Liver (tissue), 9 donors: ENCODE measurements around the gene ATP2B3. TPM values are rescaled to one million over a fixed set of nuclear protein-coding genes. Genes with fewer than 3 reads are reported as not detected.

Experiments
- DNase-seq: peaks from one replicate; pipeline ENCODE4 v3.0.0-alpha.2; 2017; ENCODE audit warnings: low spot score
- H3K27ac ChIP-seq, 2 donors: one replicate each; pipeline ENCODE4 v1.7.0; 2013; ENCODE audit warnings: inconsistent platforms in 2 of 2, low read length in 2 of 2, control low read depth in 1 of 2, low read depth in 1 of 2, mild to moderate bottlenecking in 1 of 2
- H3K27me3 ChIP-seq, 4 donors: one replicate each; pipeline versions ENCODE4 v1.6.1 to v1.7.0; 2013; ENCODE audit warnings: low read length in 3 of 4, inconsistent platforms in 1 of 4, mild to moderate bottlenecking in 1 of 4, moderate library complexity in 1 of 4; ENCODE audit not compliant: control insufficient read depth in 4 of 4, insufficient read depth in 4 of 4
- H3K36me3 ChIP-seq, 4 donors: one replicate each; pipeline versions ENCODE4 v1.6.1 to v1.7.0; 2013; ENCODE audit warnings: low read length in 3 of 4, mild to moderate bottlenecking in 3 of 4, low read depth in 1 of 4, moderate library complexity in 1 of 4; ENCODE audit not compliant: control insufficient read depth in 4 of 4, insufficient read depth in 3 of 4
- H3K4me1 ChIP-seq, 4 donors: one replicate each; pipeline versions ENCODE4 v1.6.1 to v1.7.0; 2013; ENCODE audit warnings: low read length in 3 of 4, mild to moderate bottlenecking in 3 of 4, moderate library complexity in 1 of 4; ENCODE audit not compliant: control insufficient read depth in 4 of 4, insufficient read depth in 4 of 4
- H3K4me3 ChIP-seq, 3 donors: one replicate each; pipeline versions ENCODE4 v1.6.1 to v1.7.0; 2013; ENCODE audit warnings: low read length in 3 of 3, control low read depth in 1 of 3, low read depth in 1 of 3, mild to moderate bottlenecking in 1 of 3
- H3K9ac ChIP-seq, 2 donors: one replicate each; pipeline ENCODE4 v1.7.0; 2013; ENCODE audit warnings: low read length in 2 of 2, mild to moderate bottlenecking in 2 of 2, moderate library complexity in 2 of 2, control low read depth in 1 of 2, low read depth in 1 of 2
- H3K9me3 ChIP-seq, 4 donors: one replicate each; pipeline versions ENCODE4 v1.6.1 to v1.7.0; 2013; ENCODE audit warnings: low read length in 3 of 4; ENCODE audit not compliant: control insufficient read depth in 4 of 4
- EGR1 ChIP-seq, 2 donors: IDR thresholded peaks; 2 replicates each; pipeline ENCODE4 v1.6.1; 2016 to 2018; ENCODE audit warnings: antibody characterized with exemption in 2 of 2, low read depth in 2 of 2
- FOXA1 ChIP-seq: IDR thresholded peaks from 2 replicates; pipeline ENCODE4 v1.6.1; 2016; ENCODE audit warnings: antibody characterized with exemption
- FOXA2 ChIP-seq: IDR thresholded peaks from 2 replicates; pipeline ENCODE4 v1.6.1; 2016; ENCODE audit warnings: antibody characterized with exemption
- GABPA ChIP-seq, 2 donors: IDR thresholded peaks in 1 of 2; conservative IDR thresholded peaks in 1 of 2; 2 replicates each; pipeline ENCODE4 v1.6.1; 2016; ENCODE audit warnings: antibody characterized with exemption in 2 of 2, mild to moderate bottlenecking in 1 of 2, moderate library complexity in 1 of 2
- HNF4A ChIP-seq, 2 donors: conservative IDR thresholded peaks; 2 replicates each; pipeline ENCODE4 v1.6.1; 2016; ENCODE audit warnings: antibody characterized with exemption in 2 of 2, mild to moderate bottlenecking in 2 of 2
- HNF4G ChIP-seq: IDR thresholded peaks from 2 replicates; pipeline ENCODE4 v1.6.1; 2016; ENCODE audit warnings: antibody characterized with exemption
- JUND ChIP-seq, 2 donors: IDR thresholded peaks; 2 replicates each; pipeline ENCODE4 v1.6.1; 2016; ENCODE audit warnings: antibody characterized with exemption in 2 of 2
- NR2F2 ChIP-seq: IDR thresholded peaks from 2 replicates; pipeline ENCODE4 v1.6.1; 2016; ENCODE audit warnings: antibody characterized with exemption
- RAD21 ChIP-seq, 2 donors: IDR thresholded peaks; 2 replicates each; pipeline ENCODE4 v1.6.1; 2016; ENCODE audit warnings: antibody characterized with exemption in 2 of 2, mild to moderate bottlenecking in 2 of 2
- RXRA ChIP-seq, 2 donors: IDR thresholded peaks; 2 replicates each; pipeline ENCODE4 v1.6.1; 2017 to 2018; ENCODE audit warnings: antibody characterized with exemption in 2 of 2, mild to moderate bottlenecking in 1 of 2
- SP1 ChIP-seq: IDR thresholded peaks from 2 replicates; pipeline ENCODE4 v1.6.1; 2018; ENCODE audit warnings: antibody characterized with exemption, mild to moderate bottlenecking
- TAF1 ChIP-seq: conservative IDR thresholded peaks from 2 replicates; pipeline ENCODE4 v1.6.1; 2016; ENCODE audit warnings: antibody characterized with exemption, mild to moderate bottlenecking
- YY1 ChIP-seq: IDR thresholded peaks from 2 replicates; pipeline ENCODE4 v1.6.1; 2016; ENCODE audit warnings: antibody characterized with exemption, mild to moderate bottlenecking
- WGBS: extraction: QIAGEN DNeasy Blood & Tissue Kit; methylation state at CpG from one replicate; pipeline ENCODE4 v1.1.7; 2013; 5-methylcytosine and 5-hydroxymethylcytosine counted together
- polyA plus RNA-seq, 2 donors: library from polyadenylated mRNA; stranded (reverse) in 1 of 2; unstranded in 1 of 2; fragments of 200-250 nt in 1 of 2; fragments of >200 nt in 1 of 2; fragmentation: Nextera tagmentation in 1 of 2; extraction: Ambion mirVana in 1 of 2; gene quantifications; one replicate each; pipeline versions ENCODE4 v1.2.1 to v1.2.3, GENCODE V29; 2013 to 2015
- total RNA-seq, 2 donors: library from RNA; depleted of rRNA; stranded (reverse); fragments of >200 nt; gene quantifications; one replicate each; pipeline ENCODE4 v1.2.3, GENCODE V29; 2014
- TF ChIP-seq, protein P1 (sequence below): IDR thresholded peaks from 2 replicates; pipeline ENCODE4 v1.6.1; 2016; ENCODE audit warnings: antibody characterized with exemption, mild to moderate bottlenecking
- TF ChIP-seq, protein P2 (sequence below): IDR thresholded peaks from 2 replicates; pipeline ENCODE4 v1.6.1; 2016; ENCODE audit warnings: antibody characterized with exemption
- TF ChIP-seq, protein P3 (sequence below): fragments of 150-350 bp; IDR thresholded peaks from 2 replicates; pipeline ENCODE4 v1.5.1; 2017; ENCODE audit warnings: improper control_type of control experiment, low read depth, low read length; ENCODE audit not compliant: missing input control
- TF ChIP-seq, protein P4 (sequence below): IDR thresholded peaks from 2 replicates; pipeline ENCODE4 v1.6.1; 2016; ENCODE audit warnings: antibody characterized with exemption
- TF ChIP-seq, protein P5 (sequence below): IDR thresholded peaks from 2 replicates; pipeline ENCODE4 v1.6.1; 2016; ENCODE audit warnings: antibody characterized with exemption
- donor health status: healthy.
- donor health status: healthy.
- donor health status: healthy.
- donor health status: healthy.
- donor health status: healthy.

ATP2B3 gene
- total and polyA plus RNA-seq, 4 donors = not detected

DNA sequence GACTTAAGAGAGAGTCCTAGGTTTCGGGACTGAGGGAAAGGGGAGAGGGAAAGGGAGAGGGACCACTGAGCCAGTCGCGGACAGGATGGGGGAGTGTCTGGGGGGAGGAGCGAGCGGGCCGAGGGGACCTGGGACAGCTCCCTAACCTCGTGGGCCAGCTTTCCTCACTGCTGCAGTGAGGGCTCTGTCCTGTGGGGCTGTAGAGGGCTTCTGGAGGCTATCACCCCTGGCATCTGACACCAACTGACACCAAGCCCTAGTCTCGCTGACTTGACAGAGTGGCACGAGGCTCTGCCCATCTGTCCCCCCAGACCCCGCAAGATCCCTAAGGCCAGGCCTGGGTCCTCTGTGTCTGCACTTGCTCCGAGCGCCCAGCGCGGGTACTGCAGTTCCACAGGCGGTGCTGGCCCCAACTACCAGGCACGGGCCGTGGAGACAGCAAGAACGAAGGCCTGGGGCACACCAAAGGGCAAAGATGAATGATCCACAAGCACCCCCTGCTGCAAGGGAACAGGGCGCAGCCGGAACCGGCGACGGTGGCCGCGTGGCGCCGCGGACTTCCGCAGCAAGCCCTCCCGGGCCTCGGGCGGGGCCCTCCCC, 47.5 kb upstream of the ATP2B3 start:
- peaks cover 0 to under 1% (median 0%) of the 10 kb centered on the region in 4 donors for H3K36me3 ChIP-seq
- WGBS = 2% methylated on average over 32 of the region's 32 CpGs
- DNase-seq = no peak
- peak overlapping the region in 1 of 2 donors; percentile 26 for H3K9ac ChIP-seq
- no peaks in the 10 kb centered on the region for H3K27me3 ChIP-seq
- no peaks in the 10 kb centered on the region for H3K9me3 ChIP-seq
- peak overlapping the region; percentile 65 to 69 (median 69) for H3K4me3 ChIP-seq
- TF ChIP-seq, protein P1, sequence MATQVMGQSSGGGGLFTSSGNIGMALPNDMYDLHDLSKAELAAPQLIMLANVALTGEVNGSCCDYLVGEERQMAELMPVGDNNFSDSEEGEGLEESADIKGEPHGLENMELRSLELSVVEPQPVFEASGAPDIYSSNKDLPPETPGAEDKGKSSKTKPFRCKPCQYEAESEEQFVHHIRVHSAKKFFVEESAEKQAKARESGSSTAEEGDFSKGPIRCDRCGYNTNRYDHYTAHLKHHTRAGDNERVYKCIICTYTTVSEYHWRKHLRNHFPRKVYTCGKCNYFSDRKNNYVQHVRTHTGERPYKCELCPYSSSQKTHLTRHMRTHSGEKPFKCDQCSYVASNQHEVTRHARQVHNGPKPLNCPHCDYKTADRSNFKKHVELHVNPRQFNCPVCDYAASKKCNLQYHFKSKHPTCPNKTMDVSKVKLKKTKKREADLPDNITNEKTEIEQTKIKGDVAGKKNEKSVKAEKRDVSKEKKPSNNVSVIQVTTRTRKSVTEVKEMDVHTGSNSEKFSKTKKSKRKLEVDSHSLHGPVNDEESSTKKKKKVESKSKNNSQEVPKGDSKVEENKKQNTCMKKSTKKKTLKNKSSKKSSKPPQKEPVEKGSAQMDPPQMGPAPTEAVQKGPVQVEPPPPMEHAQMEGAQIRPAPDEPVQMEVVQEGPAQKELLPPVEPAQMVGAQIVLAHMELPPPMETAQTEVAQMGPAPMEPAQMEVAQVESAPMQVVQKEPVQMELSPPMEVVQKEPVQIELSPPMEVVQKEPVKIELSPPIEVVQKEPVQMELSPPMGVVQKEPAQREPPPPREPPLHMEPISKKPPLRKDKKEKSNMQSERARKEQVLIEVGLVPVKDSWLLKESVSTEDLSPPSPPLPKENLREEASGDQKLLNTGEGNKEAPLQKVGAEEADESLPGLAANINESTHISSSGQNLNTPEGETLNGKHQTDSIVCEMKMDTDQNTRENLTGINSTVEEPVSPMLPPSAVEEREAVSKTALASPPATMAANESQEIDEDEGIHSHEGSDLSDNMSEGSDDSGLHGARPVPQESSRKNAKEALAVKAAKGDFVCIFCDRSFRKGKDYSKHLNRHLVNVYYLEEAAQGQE = peak; percentile 87
- TF ChIP-seq FOXA2 = no peak
- peaks cover 2 to 15% (median 6%) of the 10 kb centered on the region in 4 donors for H3K4me1 ChIP-seq
- peak overlapping the region in 1 of 2 donors; percentile 50 for H3K27ac ChIP-seq

DNA sequence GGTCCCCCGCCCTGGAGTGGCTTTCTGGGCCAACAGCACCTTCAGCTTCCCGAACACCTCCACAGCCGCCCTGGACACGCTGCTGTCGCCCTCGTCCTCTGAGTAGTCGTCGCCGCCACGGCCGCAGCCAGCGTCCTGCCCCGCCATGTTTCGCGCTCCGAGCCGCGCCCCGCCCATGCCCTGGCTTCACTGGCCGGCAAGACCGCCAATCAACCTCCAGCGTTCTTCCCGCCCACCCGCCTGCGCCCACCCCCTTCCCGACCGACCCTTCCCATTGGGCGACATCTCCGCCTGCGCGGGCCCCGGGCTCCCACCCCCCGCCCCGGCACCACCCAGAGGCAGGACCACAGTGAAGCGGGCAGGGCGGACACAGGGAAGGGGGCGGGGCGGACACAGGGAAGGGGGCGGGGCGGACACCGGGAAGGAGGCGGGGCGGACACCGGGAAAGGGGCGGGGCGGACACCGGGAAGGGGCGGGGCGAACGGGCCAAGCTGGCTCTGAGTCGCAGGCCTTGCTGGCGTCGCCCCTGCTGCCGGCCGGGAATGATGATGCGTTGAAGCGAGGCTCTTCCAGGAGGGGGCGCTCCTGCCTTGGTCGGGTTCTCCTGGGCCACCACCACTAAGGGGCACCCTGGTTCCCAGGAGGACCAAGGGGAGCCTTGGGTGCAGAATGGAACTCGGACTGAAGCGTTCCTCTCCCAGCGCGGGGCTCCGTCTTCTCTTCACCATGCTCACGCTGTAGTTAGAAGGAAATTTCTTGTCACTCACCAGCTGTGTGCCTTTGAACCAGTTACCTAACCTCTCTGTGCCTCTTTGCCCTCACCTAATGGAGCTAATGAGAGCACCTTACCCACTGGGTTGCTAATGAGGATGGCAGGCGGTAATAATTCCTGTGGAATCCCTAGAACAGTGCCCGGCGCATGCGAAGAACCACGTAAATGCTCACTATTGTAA, 46.8 kb upstream of the ATP2B3 start, which contains the start of gene HAUS7:
Gene HAUS7 (minus strand): TSS at position 166 of the 953 bp plus-strand sequence. CDS start 19 bp downstream, at position 147.
- H3K4me3 ChIP-seq = peak within 1 kb of the TSS; percentile 65 to 69 (median 69)
- peak within 1 kb of the TSS in 1 of 2 donors; percentile 26 for H3K9ac ChIP-seq
- H3K27me3 ChIP-seq = no peaks in the 10 kb centered on the region
- no peaks in the 10 kb centered on the region for H3K9me3 ChIP-seq
- TF ChIP-seq RAD21 (IDR thresholded peaks at IDR 0.05) = peak; percentile 69 to 74
- no peak for TF ChIP-seq TAF1
- TF ChIP-seq YY1 = peak; percentile 66
- no peak for TF ChIP-seq HNF4G
- TF ChIP-seq, protein P1 = no peak
- TF ChIP-seq GABPA (IDR thresholded peaks at IDR 0.05 in 1 of 2, conservative IDR thresholded peaks at IDR 0.05 in 1 of 2) = no peak
- TF ChIP-seq, protein P2, sequence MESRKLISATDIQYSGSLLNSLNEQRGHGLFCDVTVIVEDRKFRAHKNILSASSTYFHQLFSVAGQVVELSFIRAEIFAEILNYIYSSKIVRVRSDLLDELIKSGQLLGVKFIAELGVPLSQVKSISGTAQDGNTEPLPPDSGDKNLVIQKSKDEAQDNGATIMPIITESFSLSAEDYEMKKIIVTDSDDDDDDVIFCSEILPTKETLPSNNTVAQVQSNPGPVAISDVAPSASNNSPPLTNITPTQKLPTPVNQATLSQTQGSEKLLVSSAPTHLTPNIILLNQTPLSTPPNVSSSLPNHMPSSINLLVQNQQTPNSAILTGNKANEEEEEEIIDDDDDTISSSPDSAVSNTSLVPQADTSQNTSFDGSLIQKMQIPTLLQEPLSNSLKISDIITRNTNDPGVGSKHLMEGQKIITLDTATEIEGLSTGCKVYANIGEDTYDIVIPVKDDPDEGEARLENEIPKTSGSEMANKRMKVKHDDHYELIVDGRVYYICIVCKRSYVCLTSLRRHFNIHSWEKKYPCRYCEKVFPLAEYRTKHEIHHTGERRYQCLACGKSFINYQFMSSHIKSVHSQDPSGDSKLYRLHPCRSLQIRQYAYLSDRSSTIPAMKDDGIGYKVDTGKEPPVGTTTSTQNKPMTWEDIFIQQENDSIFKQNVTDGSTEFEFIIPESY = no peak
- no peak for TF ChIP-seq FOXA2
- no peak for TF ChIP-seq EGR1 (IDR thresholded peaks at IDR 0.05; ENCODE audit: low read depth in 2 of 2)
- TF ChIP-seq, protein P3, sequence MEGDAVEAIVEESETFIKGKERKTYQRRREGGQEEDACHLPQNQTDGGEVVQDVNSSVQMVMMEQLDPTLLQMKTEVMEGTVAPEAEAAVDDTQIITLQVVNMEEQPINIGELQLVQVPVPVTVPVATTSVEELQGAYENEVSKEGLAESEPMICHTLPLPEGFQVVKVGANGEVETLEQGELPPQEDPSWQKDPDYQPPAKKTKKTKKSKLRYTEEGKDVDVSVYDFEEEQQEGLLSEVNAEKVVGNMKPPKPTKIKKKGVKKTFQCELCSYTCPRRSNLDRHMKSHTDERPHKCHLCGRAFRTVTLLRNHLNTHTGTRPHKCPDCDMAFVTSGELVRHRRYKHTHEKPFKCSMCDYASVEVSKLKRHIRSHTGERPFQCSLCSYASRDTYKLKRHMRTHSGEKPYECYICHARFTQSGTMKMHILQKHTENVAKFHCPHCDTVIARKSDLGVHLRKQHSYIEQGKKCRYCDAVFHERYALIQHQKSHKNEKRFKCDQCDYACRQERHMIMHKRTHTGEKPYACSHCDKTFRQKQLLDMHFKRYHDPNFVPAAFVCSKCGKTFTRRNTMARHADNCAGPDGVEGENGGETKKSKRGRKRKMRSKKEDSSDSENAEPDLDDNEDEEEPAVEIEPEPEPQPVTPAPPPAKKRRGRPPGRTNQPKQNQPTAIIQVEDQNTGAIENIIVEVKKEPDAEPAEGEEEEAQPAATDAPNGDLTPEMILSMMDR = peak; percentile 67
- TF ChIP-seq, protein P4, sequence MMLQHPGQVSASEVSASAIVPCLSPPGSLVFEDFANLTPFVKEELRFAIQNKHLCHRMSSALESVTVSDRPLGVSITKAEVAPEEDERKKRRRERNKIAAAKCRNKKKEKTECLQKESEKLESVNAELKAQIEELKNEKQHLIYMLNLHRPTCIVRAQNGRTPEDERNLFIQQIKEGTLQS = no peak
- no peak for TF ChIP-seq HNF4A (conservative IDR thresholded peaks at IDR 0.05)
- TF ChIP-seq NR2F2 = no peak
- no peak for TF ChIP-seq FOXA1
- TF ChIP-seq SP1 = peak; percentile 22
- no peak for TF ChIP-seq RXRA (IDR thresholded peaks at IDR 0.05)
- TF ChIP-seq JUND (IDR thresholded peaks at IDR 0.05) = no peak
- TF ChIP-seq, protein P5, sequence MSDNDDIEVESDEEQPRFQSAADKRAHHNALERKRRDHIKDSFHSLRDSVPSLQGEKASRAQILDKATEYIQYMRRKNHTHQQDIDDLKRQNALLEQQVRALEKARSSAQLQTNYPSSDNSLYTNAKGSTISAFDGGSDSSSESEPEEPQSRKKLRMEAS = no peak
- H3K4me1 ChIP-seq = peaks cover 2 to 15% (median 8%) of the 10 kb centered on the region in 4 donors
- DNase-seq = peak; percentile 92
- H3K36me3 ChIP-seq = no peaks in the 10 kb centered on the region
- 9% methylated on average over 69 of the region's 70 CpGs for WGBS
- peak within 1 kb of the TSS; percentile 25 to 50 for H3K27ac ChIP-seq
